HUES64 (cell line): ENCODE data around the gene PRAMEF17. TPM values are rescaled to one million over a fixed set of nuclear protein-coding genes. Genes with fewer than 3 reads are reported as not detected.
"Not testable (repeated sequence)": the region's sequence is repeated elsewhere in the genome, so short reads cannot be mapped to it uniquely, and the experiment has no call there.

Source experiments
- H3K27ac ChIP-seq: 2 replicates; pipeline ENCODE4 v1.7.0; 2013; ENCODE audit warnings: low read depth, low read length, inconsistent platforms
- H3K27me3 ChIP-seq: 2 replicates; pipeline ENCODE4 v1.6.1; 2013; ENCODE audit warnings: mild to moderate bottlenecking, low read length; ENCODE audit not compliant: insufficient read depth
- H3K36me3 ChIP-seq: 2 replicates; pipeline ENCODE4 v1.6.1; 2013; ENCODE audit warnings: mild to moderate bottlenecking, low read length; ENCODE audit not compliant: insufficient read depth
- H3K4me1 ChIP-seq: 2 replicates; pipeline ENCODE4 v1.6.1; 2013; ENCODE audit warnings: mild to moderate bottlenecking, low read length, moderate library complexity; ENCODE audit not compliant: insufficient read depth
- H3K4me3 ChIP-seq: 2 replicates; pipeline ENCODE4 v1.5.1; 2013; ENCODE audit warnings: mild to moderate bottlenecking, low read length, moderate library complexity
- H3K9ac ChIP-seq: 2 replicates; pipeline ENCODE4 v1.6.1; 2013; ENCODE audit warnings: mild to moderate bottlenecking, low read depth, low read length
- H3K9me3 ChIP-seq: 2 replicates; pipeline ENCODE4 v1.6.1; 2013; ENCODE audit warnings: low read depth, low read length; ENCODE audit not compliant: insufficient read depth
- WGBS: fragments of 150-250, 120-280 bp; methylation state at CpG from one replicate; pipeline ENCODE4 v1.1.7; 2013; ENCODE audit warnings: missing lambda C conversion rate; 5-methylcytosine and 5-hydroxymethylcytosine counted together
- polyA plus RNA-seq, 2 experiments: library from polyadenylated mRNA; stranded (reverse); fragments of 50-300 nt; gene quantifications; one replicate each; pipeline ENCODE4 v1.2.3, GENCODE V29; 2013

The PRAMEF17 gene, protein sequence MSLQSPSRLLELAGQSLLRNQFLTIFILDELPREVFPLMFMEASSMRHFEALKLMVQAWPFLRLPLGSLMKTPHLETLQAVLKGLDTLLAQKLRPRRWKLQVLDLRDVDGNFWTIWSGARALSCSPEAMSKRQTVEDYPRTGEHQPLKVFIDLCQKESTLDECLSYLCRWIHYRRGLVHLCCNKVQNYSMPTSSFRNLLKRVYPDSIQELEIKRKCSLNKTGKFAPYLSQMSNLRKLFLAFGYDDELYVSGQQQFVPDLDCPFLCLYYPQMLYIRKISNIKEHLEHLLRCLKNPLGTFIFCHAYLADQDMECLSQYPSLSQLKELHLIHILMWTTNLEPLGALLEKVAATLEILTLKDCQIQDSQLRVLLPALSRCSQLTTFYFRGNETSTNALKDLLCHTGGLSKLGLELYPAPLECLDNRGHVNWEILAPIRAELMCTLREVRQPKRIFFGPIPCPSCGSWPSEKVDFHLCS
- not detected for polyA plus RNA-seq (2013, experiment 1 of 2)
- not detected for polyA plus RNA-seq (2013, experiment 2 of 2)

DNA sequence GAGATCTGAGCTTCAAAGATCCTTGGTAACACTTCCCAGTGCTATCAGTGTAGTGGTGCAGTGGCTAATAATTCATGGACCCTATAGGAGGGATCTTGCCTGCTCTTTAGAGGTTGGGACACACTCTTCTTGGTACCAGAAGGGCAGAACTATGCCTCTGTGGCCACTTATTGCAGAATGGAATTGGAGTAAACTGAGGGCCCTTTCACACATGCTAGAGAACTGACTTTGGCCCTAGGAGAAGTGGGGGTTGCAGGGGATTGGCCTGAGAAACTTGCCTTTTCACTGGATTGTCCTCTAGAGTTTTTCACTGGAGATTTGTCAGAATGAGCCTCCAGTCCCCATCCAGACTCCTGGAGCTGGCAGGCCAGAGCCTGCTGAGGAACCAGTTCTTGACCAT lies at the start of gene PRAMEF17:
Gene PRAMEF17, plus strand, starts transcription at position 301 of the 400 bp plus-strand sequence. Its CDS starts 26 bp downstream, at position 327.
- not testable (repeated sequence) for H3K9ac ChIP-seq, H3K27me3 ChIP-seq, H3K27ac ChIP-seq, H3K4me1 ChIP-seq, H3K4me3 ChIP-seq, H3K36me3 ChIP-seq
- H3K9me3 ChIP-seq: peaks cover 58% of the 10 kb centered on the region

DNA sequence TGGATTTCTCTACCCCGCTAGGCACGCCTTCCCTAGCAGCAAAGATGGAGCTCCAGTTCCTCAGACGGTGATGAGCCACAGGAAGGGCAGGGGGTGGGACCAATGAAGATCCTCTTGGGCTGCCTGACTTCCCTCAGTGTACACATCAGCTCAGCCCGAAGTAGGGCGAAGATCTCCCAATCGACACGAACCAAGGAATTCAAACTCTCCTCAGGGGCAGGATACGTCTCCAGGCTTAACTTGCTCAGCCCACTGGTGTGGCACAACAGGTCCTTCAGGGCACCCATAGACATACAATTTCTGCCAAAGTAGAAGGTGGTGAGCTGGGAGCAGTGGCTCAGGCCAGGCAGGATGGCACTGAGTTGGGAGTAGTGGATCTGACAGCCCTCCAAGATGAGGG lies 46.9 kb upstream of the PRAMEF17 start:
- H3K9me3 ChIP-seq, H3K27me3 ChIP-seq, H3K27ac ChIP-seq, H3K36me3 ChIP-seq, H3K9ac ChIP-seq, H3K4me3 ChIP-seq, H3K4me1 ChIP-seq: not testable (repeated sequence)
- WGBS: 88% methylated on average over 8 of the region's 8 CpGs

DNA sequence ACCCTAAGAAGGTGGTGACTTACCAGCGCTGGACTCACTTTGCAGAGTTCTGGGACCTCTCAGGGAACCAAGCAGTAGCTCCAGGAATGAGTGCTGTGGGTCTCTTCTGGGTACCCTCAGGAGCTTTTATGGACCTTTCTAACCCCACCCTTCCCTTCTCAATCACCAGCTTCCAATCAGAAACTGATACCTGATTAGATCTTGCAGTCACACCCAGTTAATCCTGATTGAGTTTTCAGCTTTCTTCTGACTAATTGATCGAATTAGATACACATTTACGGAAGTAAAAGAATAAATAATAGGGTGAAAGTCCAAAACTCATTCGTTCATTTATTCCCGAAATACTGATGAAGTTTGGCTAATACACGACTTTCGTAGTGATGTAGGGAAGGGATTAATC lies 42.4 kb upstream of the PRAMEF17 start, which contains the start of gene PRAMEF14:
Gene PRAMEF14, minus strand, starts transcription at position 101 of the 400 bp plus-strand sequence. CDS start 1,820 bp downstream, outside the sequence.
- 63% methylated on average over 3 of the region's 7 CpGs for WGBS
- not testable (repeated sequence) for H3K27ac ChIP-seq, H3K4me3 ChIP-seq, H3K9ac ChIP-seq, H3K27me3 ChIP-seq, H3K36me3 ChIP-seq, H3K9me3 ChIP-seq, H3K4me1 ChIP-seq

DNA sequence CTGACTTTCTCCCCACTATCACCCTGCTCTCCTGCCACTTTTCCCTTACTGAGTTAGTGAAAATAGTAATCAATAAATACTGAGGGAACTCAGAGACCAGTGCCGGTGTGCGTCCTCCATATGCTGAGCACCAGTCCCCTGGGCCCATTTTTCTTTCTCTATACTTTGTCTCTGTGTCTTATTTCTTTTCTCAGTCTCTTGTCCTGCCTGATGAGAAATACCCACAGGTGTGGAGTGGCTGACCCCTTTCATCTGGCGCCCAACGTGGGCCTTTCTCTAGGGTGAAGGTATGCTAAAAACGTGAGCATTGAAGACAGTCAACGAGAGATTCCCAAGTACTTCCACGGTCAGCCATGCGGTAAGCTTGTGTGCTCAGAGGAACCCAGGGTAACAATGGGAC lies 36.0 kb upstream of the PRAMEF17 start:
- not testable (repeated sequence) for H3K27ac ChIP-seq, H3K9me3 ChIP-seq, H3K4me3 ChIP-seq, H3K36me3 ChIP-seq, H3K9ac ChIP-seq, H3K4me1 ChIP-seq, H3K27me3 ChIP-seq
- WGBS: 98% methylated on average over 2 of the region's 8 CpGs

DNA sequence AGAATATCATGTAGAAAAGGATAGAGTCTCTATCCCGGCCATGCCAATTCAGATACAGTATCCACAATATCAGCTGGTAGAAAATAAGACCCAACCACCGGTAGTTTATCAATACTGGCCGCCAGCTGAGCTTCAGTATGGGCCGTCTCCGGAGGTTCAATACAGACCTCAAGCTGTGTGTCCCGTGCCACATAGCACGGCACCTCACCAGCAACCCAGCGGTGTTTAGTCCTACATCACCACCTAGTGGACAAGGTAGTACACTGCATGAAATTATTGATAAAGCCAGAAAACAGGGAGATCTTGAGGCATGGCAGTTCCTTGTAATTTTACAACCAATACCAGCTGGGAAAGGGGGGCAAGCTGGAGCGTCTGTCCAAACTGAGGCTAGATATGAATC lies 35.0 kb upstream of the PRAMEF17 start:
- not testable (repeated sequence) for H3K4me1 ChIP-seq, H3K27me3 ChIP-seq, H3K36me3 ChIP-seq, H3K9ac ChIP-seq, H3K27ac ChIP-seq, H3K4me3 ChIP-seq, H3K9me3 ChIP-seq
- no CpG with 5 or more reads among the region's 9 CpGs for WGBS

DNA sequence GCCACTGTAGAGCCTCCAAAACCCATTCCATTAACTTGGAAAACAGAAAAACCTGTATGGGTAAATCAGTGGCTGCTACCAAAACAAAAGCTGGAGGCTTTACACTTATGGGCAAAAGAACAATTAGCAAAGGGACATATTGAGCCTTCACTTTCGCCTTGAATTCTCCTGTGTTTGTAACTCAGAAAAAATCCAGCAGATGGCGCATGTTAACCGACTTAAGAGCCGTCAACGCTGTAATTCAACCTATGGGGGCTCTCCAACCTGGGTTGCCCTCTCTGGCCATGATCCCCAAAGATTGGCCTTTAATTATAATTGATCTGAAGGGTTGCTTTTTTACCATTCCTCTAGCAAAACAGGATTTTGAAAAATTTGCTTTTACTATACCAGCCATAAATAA lies 32.7 kb upstream of the PRAMEF17 start:
- H3K36me3 ChIP-seq, H3K4me3 ChIP-seq, H3K27ac ChIP-seq, H3K27me3 ChIP-seq, H3K9me3 ChIP-seq, H3K9ac ChIP-seq, H3K4me1 ChIP-seq: not testable (repeated sequence)
- WGBS: 4% methylated on average over 5 of the region's 5 CpGs

DNA sequence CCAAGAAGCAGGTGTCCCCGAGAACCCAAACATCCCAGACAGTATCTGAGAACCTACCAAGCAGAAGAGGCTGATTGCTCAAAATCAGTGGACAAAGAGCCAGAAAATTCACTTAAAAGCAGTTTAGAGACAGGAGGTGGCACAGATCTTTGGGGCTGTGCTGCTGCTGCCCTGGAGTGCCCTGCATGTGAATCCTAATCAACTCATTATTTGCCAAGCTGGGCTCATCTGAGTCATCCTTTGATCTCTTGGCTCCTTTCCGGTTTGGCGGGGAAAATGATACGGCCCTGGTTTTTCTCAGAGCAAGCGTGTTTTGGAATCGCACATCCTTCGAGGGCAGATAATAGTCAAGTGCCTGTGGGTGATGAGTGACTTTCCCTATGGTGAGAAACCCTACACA lies 27.1 kb upstream of the PRAMEF17 start:
- no CpG with 5 or more reads among the region's 7 CpGs for WGBS

DNA sequence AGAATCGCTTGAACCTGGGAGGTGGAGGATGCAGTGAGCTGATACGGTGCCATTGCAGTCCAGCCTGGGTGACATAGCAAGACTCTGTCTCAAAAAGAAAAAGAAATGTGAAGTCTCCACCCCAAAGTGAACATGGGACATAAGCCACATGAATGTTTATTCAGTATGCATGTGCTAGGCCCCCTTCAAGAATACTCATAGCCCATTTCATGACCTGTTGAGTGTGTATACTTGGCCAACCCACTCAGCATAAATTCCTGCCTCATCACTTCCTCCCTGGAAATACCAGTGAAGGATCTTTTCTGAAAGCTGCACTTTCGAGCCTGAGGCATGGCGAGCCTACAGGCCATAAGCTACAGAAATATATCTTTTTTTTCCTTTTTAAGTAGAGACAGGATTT lies 24.5 kb upstream of the PRAMEF17 start:
- not testable (repeated sequence) for H3K4me1 ChIP-seq, H3K4me3 ChIP-seq, H3K27ac ChIP-seq, H3K9ac ChIP-seq, H3K27me3 ChIP-seq, H3K36me3 ChIP-seq
- H3K9me3 ChIP-seq: peaks cover 19% of the 10 kb centered on the region
- WGBS: no CpG with 5 or more reads among the region's 4 CpGs

More for the DNA sequence above, 27.1 kb upstream of the PRAMEF17 start:
- H3K9me3 ChIP-seq, H3K9ac ChIP-seq, H3K27ac ChIP-seq, H3K4me1 ChIP-seq, H3K4me3 ChIP-seq, H3K36me3 ChIP-seq, H3K27me3 ChIP-seq: not testable (repeated sequence)

DNA sequence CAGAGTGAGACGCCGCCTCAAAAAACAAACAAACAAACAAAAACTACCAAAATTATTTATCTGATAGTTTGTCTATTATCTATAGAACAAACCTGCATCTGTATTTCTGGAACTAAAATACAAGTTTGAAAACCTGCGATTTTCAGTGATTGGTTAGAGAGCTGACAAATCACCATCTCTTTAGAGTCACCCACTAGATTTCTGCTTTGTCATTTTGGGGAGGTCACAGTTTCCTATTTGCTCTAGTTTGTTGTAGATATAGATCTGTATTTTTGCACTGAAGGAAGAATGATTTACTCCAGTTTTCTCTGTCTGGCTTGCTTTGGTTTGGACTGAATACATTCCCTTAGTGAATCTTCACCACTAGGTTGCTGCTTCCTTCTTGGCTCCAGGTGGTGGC lies 22.9 kb upstream of the PRAMEF17 start:
- not testable (repeated sequence) for H3K4me3 ChIP-seq, H3K9ac ChIP-seq, H3K27ac ChIP-seq, H3K36me3 ChIP-seq, H3K4me1 ChIP-seq, H3K27me3 ChIP-seq
- WGBS: 80% methylated on average over 1 of the region's 3 CpGs
- H3K9me3 ChIP-seq: peaks cover 28% of the 10 kb centered on the region

DNA sequence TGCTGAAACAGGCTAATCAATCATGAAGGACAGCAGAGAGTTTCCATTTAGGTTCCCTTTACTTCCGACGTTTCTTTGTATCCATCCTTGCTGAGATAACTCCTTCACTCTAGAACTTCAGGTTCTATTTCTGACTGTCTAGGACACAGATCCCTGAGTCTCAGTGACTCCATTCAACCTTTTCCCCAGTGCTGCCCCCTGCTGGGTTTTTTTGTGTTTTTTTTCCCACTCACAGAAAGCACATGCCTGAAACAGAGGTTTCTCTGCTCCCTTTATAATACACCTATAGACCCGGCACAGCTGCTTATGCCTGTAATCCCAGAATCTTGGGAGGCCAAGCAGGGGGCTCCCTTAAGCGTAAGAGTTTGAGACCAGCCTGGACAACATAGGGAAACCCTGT lies 20.9 kb upstream of the PRAMEF17 start:
- WGBS: 95% methylated on average over 2 of the region's 4 CpGs
- H3K9me3 ChIP-seq: peaks cover 42% of the 10 kb centered on the region
- H3K36me3 ChIP-seq, H3K4me3 ChIP-seq, H3K9ac ChIP-seq, H3K4me1 ChIP-seq, H3K27me3 ChIP-seq, H3K27ac ChIP-seq: not testable (repeated sequence)

DNA sequence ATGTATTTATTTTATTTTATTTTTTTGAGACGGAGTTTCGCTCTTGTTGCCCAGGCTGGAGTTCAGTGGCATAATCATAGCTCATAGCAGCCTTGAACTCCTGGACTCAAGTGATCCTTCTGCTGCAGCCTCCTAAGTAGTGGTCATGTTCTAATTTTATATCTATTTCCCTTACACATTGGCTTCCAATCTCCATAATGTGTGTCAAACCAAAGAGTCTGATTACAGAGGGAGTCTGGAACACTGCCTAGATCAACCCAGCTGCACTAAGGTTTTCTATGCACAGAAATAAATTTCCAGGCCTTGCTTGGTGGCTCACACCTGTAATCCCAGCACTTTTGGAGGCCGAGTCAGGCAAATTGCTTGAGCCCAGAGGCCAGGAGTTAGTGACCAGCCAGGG lies 10.4 kb upstream of the PRAMEF17 start:
- H3K27me3 ChIP-seq, H3K4me3 ChIP-seq, H3K4me1 ChIP-seq, H3K36me3 ChIP-seq, H3K9ac ChIP-seq, H3K27ac ChIP-seq: not testable (repeated sequence)
- peaks cover 48% of the 10 kb centered on the region for H3K9me3 ChIP-seq
- 69% methylated on average over 1 of the region's 3 CpGs for WGBS

DNA sequence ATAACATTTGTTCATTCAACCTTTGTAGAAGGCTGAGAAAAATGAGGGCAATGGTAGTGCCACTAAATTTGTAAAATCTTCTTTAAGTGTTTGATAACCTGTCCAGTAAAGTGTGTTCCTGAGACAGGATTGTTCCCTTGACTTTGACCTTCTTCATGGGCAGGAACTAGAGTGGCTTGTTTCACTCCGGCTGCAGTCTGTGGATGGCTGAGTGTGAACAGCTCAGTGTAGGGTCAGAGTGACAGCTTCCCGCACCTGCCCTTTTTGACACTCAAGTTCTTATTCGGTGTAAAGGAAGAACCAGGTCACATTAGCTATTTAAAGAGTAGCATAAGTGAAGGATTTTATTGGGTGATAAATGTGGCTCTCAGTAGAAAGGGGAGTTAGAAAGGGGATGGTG lies 9.1 kb upstream of the PRAMEF17 start:
- not testable (repeated sequence) for H3K27ac ChIP-seq, H3K4me3 ChIP-seq, H3K9ac ChIP-seq, H3K36me3 ChIP-seq, H3K4me1 ChIP-seq, H3K27me3 ChIP-seq
- H3K9me3 ChIP-seq: peaks cover 41% of the 10 kb centered on the region
- WGBS: 88% methylated on average over 2 of the region's 3 CpGs
